Tibial artery (tissue), 4 donors: Measurements from ENCODE around the gene EXOSC6.
"Not testable (repeated sequence)": the region's sequence is repeated elsewhere in the genome, so short reads cannot be mapped to it uniquely, and the experiment has no call there.

Experiments used
- DNase-seq, 2 donors: peaks; one replicate each; pipeline ENCODE4 v3.0.0-alpha.2; 2019
- H3K27ac ChIP-seq, 2 donors: fragments of 200-600 bp; sonication (generic) in 1 of 2; 1 replicate in 1 of 2; 2 replicates in 1 of 2; pipeline ENCODE4 v1.5.1; 2018 to 2019; ENCODE audit warnings: mild to moderate bottlenecking in 1 of 2
- H3K27me3 ChIP-seq, 2 donors: fragments of 200-600 bp; sonication (generic) in 1 of 2; one replicate each; pipeline versions ENCODE4 v1.5.1 to v1.6.0; 2016 to 2019
- H3K36me3 ChIP-seq, 3 donors: fragments of 200-600 bp; sonication (generic) in 2 of 3; one replicate each; pipeline ENCODE4 v1.5.1; 2016 to 2019; ENCODE audit warnings: mild to moderate bottlenecking in 2 of 3
- H3K4me1 ChIP-seq, 4 donors: fragments of 200-600 bp; sonication (generic) in 2 of 4; 1 replicate in 3 of 4; 2 replicates in 1 of 4; pipeline ENCODE4 v1.5.1; 2016 to 2019
- H3K4me3 ChIP-seq, 2 donors: fragments of 200-600 bp; sonication (generic) in 1 of 2; 1 replicate in 1 of 2; 2 replicates in 1 of 2; pipeline ENCODE4 v1.5.1; 2018 to 2019; ENCODE audit warnings: mild to moderate bottlenecking in 2 of 2
- H3K9me3 ChIP-seq, 3 donors: fragments of 200-600 bp; sonication (generic) in 1 of 3; one replicate each; pipeline ENCODE4 v1.5.1; 2016 to 2019
- intact Hi-C: fragments of 100-400 bp; cut with DNase I; formaldehyde crosslinking; loops from one replicate; pipeline ENCODE4 v1.15.0; 2023; ENCODE audit warnings: low total_unique reads

The EXOSC6 gene

GRCh38 chr16:70223216-70223615, 28.5 kb downstream of the EXOSC6 start:
- peaks cover 0 to 52% (median 26%) of the 10 kb centered on the region in 3 donors for H3K36me3 ChIP-seq
- H3K4me1 ChIP-seq, H3K27ac ChIP-seq, DNase-seq, intact Hi-C loops, H3K9me3 ChIP-seq, H3K4me3 ChIP-seq, H3K27me3 ChIP-seq: not testable (repeated sequence)

- H3K4me1 ChIP-seq, H3K27ac ChIP-seq, intact Hi-C loops, H3K4me3 ChIP-seq, DNase-seq, H3K9me3 ChIP-seq, H3K27me3 ChIP-seq: not testable (repeated sequence)
- H3K36me3 ChIP-seq: peaks cover 0 to 46% (median 23%) of the 10 kb centered on the region in 3 donors
Measured at GRCh38 chr16:70222574-70222973, 29.2 kb downstream of the EXOSC6 start.

GRCh38 chr16:70218586-70218985, 33.2 kb downstream of the EXOSC6 start:
- intact Hi-C loops, H3K4me1 ChIP-seq, H3K27me3 ChIP-seq, H3K27ac ChIP-seq, H3K4me3 ChIP-seq, DNase-seq, H3K9me3 ChIP-seq: not testable (repeated sequence)
- H3K36me3 ChIP-seq: peaks cover 0 to 35% (median 10%) of the 10 kb centered on the region in 3 donors

GRCh38 chr16:70206382-70206781, 45.4 kb downstream of the EXOSC6 start:
- H3K27me3 ChIP-seq, DNase-seq, H3K9me3 ChIP-seq, H3K27ac ChIP-seq, H3K36me3 ChIP-seq, intact Hi-C loops, H3K4me3 ChIP-seq, H3K4me1 ChIP-seq: not testable (repeated sequence)

GRCh38 chr16:70204668-70205405, 46.9 kb downstream of the EXOSC6 start:
- DNase-seq: not testable (repeated sequence)

GRCh38 chr16:70204010-70204409, 47.7 kb downstream of the EXOSC6 start:
- H3K36me3 ChIP-seq, H3K27ac ChIP-seq, DNase-seq, intact Hi-C loops, H3K4me1 ChIP-seq, H3K4me3 ChIP-seq, H3K27me3 ChIP-seq, H3K9me3 ChIP-seq: not testable (repeated sequence)

More at GRCh38 chr16:70204668-70205405, 46.9 kb downstream of the EXOSC6 start:
- H3K4me3 ChIP-seq, H3K27me3 ChIP-seq, intact Hi-C loops, H3K9me3 ChIP-seq, H3K36me3 ChIP-seq, H3K4me1 ChIP-seq, H3K27ac ChIP-seq: not testable (repeated sequence)

GRCh38 chr16:70203508-70203907, 48.2 kb downstream of the EXOSC6 start:
- intact Hi-C loops, H3K4me1 ChIP-seq, H3K27ac ChIP-seq, H3K27me3 ChIP-seq, DNase-seq, H3K36me3 ChIP-seq, H3K9me3 ChIP-seq, H3K4me3 ChIP-seq: not testable (repeated sequence)

GRCh38 chr16:70200063-70200462, 51.7 kb downstream of the EXOSC6 start:
- not testable (repeated sequence) for H3K27ac ChIP-seq, DNase-seq

GRCh38 chr16:70199170-70199569, 52.6 kb downstream of the EXOSC6 start:
- H3K36me3 ChIP-seq, intact Hi-C loops, H3K27me3 ChIP-seq, H3K4me1 ChIP-seq, H3K9me3 ChIP-seq, H3K27ac ChIP-seq, DNase-seq, H3K4me3 ChIP-seq: not testable (repeated sequence)

More at GRCh38 chr16:70200063-70200462, 51.7 kb downstream of the EXOSC6 start:
- H3K4me1 ChIP-seq, H3K36me3 ChIP-seq, H3K27me3 ChIP-seq, H3K4me3 ChIP-seq, intact Hi-C loops, H3K9me3 ChIP-seq: not testable (repeated sequence)

- H3K27me3 ChIP-seq, H3K36me3 ChIP-seq, H3K27ac ChIP-seq, H3K9me3 ChIP-seq, H3K4me1 ChIP-seq, H3K4me3 ChIP-seq, DNase-seq, intact Hi-C loops: not testable (repeated sequence)
Measured at GRCh38 chr16:70198666-70199065, 53.1 kb downstream of the EXOSC6 start.

GRCh38 chr16:70198230-70198629, 53.5 kb downstream of the EXOSC6 start:
- H3K36me3 ChIP-seq, H3K27me3 ChIP-seq, H3K4me1 ChIP-seq, H3K9me3 ChIP-seq, intact Hi-C loops, H3K4me3 ChIP-seq, DNase-seq, H3K27ac ChIP-seq: not testable (repeated sequence)

GRCh38 chr16:70197611-70198010, 54.1 kb downstream of the EXOSC6 start:
- intact Hi-C loops: not testable (repeated sequence)

More at GRCh38 chr16:70197611-70198010, 54.1 kb downstream of the EXOSC6 start:
- not testable (repeated sequence) for H3K4me1 ChIP-seq, H3K9me3 ChIP-seq, H3K36me3 ChIP-seq, H3K4me3 ChIP-seq, H3K27ac ChIP-seq, DNase-seq, H3K27me3 ChIP-seq
